ENCODE data around the gene ZFR2.

GRCh38 chr19:3819989-3820388 lies 48.8 kb downstream of the ZFR2 start:
- TF ChIP-seq POLR2A (IDR thresholded peaks at IDR 0.05): no peak
- no peak for TF ChIP-seq CTCF (IDR thresholded peaks at IDR 0.05)

Data from lower leg skin (tissue), 3 donors.